Activated CD4-positive, alpha-beta T cell treated with anti-CD3 and anti-CD28 coated beads for 36 hours (primary cell): Measurements from ENCODE around the gene CCDC34. TPM values are rescaled to one million over a fixed set of nuclear protein-coding genes. Genes with fewer than 3 reads are reported as not detected.
"Not testable (repeated sequence)": the region's sequence is repeated elsewhere in the genome, so short reads cannot be mapped to it uniquely, and the experiment has no call there.

Experiments
- ATAC-seq: fragments of 200-7000 bp; cut with Tn5 transposase; one replicate; pipeline ENCODE4 v1.10.0; 2021; ENCODE audit warnings: mild to moderate bottlenecking, moderate library complexity
- CTCF ChIA-PET: fragments of 350-600 bp; sonication (Branson Sonifier 250); formaldehyde crosslinking; loops from one replicate; lab custom pipeline; 2021; ENCODE audit warnings: antibody characterized with exemption; lab: Charles Lee
- POLR2A ChIA-PET: fragments of 350-600 bp; sonication (Branson Sonifier 250); formaldehyde crosslinking; loops from one replicate; lab custom pipeline; 2021; ENCODE audit warnings: antibody characterized with exemption, inconsistent platforms; lab: Charles Lee
- DNase-seq: peaks from one replicate; pipeline ENCODE4 v3.0.0-alpha.2; 2020
- H3K27ac Mint-ChIP-seq: one replicate; pipeline ENCODE4 v1.8.0; 2021; ENCODE audit warnings: mixed read lengths
- H3K27me3 Mint-ChIP-seq: one replicate; pipeline ENCODE4 v1.8.0; 2021; ENCODE audit warnings: mixed read lengths
- H3K36me3 Mint-ChIP-seq: one replicate; pipeline ENCODE4 v1.8.0; 2021; ENCODE audit warnings: low read depth, mixed read lengths
- H3K4me1 Mint-ChIP-seq: one replicate; pipeline ENCODE4 v1.8.0; 2021; ENCODE audit warnings: mixed read lengths
- H3K4me3 Mint-ChIP-seq: one replicate; pipeline ENCODE4 v1.8.0; 2021; ENCODE audit warnings: mild to moderate bottlenecking, moderate library complexity, mixed read lengths
- H3K9me3 Mint-ChIP-seq: one replicate; pipeline ENCODE4 v1.8.0; 2021; ENCODE audit warnings: low read depth, mixed read lengths
- intact Hi-C, 2 experiments: fragments of 100-400 bp; cut with DNase I in 1 of 2; cut with micrococcal nuclease in 1 of 2; formaldehyde crosslinking; loops; one replicate each; pipeline versions ENCODE4 v1.14.2 to v1.15.1; 2022 to 2024; cut with DNase I, micrococcal nuclease
- total RNA-seq, 2 experiments: library from RNA; stranded (reverse); gene quantifications; one replicate each; pipeline ENCODE4 v1.2.3, GENCODE V29; 2021

Gene CCDC34
- total RNA-seq, 2 experiments from 2014 or later = 24.6 to 42.4 TPM

GRCh38 chr11:27331981-27332380, 31.0 kb downstream of the CCDC34 start:
- ChIA-PET POLR2A (no interaction called here), CTCF (no interaction called here)
- H3K4me1 Mint-ChIP-seq = no peaks in the 10 kb centered on the region
- intact Hi-C loops = no loop called here
- H3K27me3 Mint-ChIP-seq = no peaks in the 10 kb centered on the region
- DNase-seq (no peak), ATAC-seq (no peak)
- H3K4me3 Mint-ChIP-seq = no peak overlapping the region
- no peaks in the 10 kb centered on the region for H3K9me3 Mint-ChIP-seq
- H3K27ac Mint-ChIP-seq = no peak overlapping the region
- peaks cover 2% of the 10 kb centered on the region for H3K36me3 Mint-ChIP-seq

GRCh38 chr11:27330633-27331270, 32.3 kb downstream of the CCDC34 start:
- H3K4me3 Mint-ChIP-seq = no peak overlapping the region
- ATAC-seq (no peak), DNase-seq (no peak)
- POLR2A ChIA-PET = no interaction called here
- intact Hi-C loops = no loop called here
- H3K27ac Mint-ChIP-seq = no peak overlapping the region
- no peaks in the 10 kb centered on the region for H3K27me3 Mint-ChIP-seq
- peaks cover 2% of the 10 kb centered on the region for H3K36me3 Mint-ChIP-seq
- H3K4me1 Mint-ChIP-seq = no peaks in the 10 kb centered on the region
- CTCF ChIA-PET = no interaction called here
- no peaks in the 10 kb centered on the region for H3K9me3 Mint-ChIP-seq

- Mint-ChIP-seq H3K4me3 (no peak overlapping the region), H3K36me3 (peaks cover 2% of the 10 kb centered on the region), H3K27me3 (no peaks in the 10 kb centered on the region), H3K9me3 (no peaks in the 10 kb centered on the region), H3K27ac (no peak overlapping the region), H3K4me1 (no peaks in the 10 kb centered on the region)
- ATAC-seq (no peak), DNase-seq (no peak)
- ChIA-PET POLR2A (no interaction called here), CTCF (no interaction called here)
- intact Hi-C loops = no loop called here
Measured at GRCh38 chr11:27329867-27330632, 33.0 kb downstream of the CCDC34 start.

GRCh38 chr11:27328614-27329013, 34.4 kb downstream of the CCDC34 start:
- POLR2A ChIA-PET = no interaction called here

GRCh38 chr11:27327064-27327463, 36.0 kb downstream of the CCDC34 start:
- H3K27ac Mint-ChIP-seq, DNase-seq, H3K9me3 Mint-ChIP-seq, H3K4me3 Mint-ChIP-seq, H3K36me3 Mint-ChIP-seq, H3K4me1 Mint-ChIP-seq, CTCF ChIA-PET, POLR2A ChIA-PET, H3K27me3 Mint-ChIP-seq, ATAC-seq, intact Hi-C loops: not testable (repeated sequence)

More at GRCh38 chr11:27328614-27329013, 34.4 kb downstream of the CCDC34 start:
- intact Hi-C loops = no loop called here
- H3K9me3 Mint-ChIP-seq = no peaks in the 10 kb centered on the region
- no peaks in the 10 kb centered on the region for H3K4me1 Mint-ChIP-seq
- CTCF ChIA-PET = interaction anchor here (0.6 kb wide), 1 partner anchor 29 kb away, joined by 3 read pairs; no protein-coding TSS in a partner anchor
- no peak overlapping the region for H3K27ac Mint-ChIP-seq
- no peak overlapping the region for H3K4me3 Mint-ChIP-seq
- DNase-seq (no peak), ATAC-seq (no peak)
- peaks cover 2% of the 10 kb centered on the region for H3K36me3 Mint-ChIP-seq
- no peaks in the 10 kb centered on the region for H3K27me3 Mint-ChIP-seq

GRCh38 chr11:27322196-27322595, 40.8 kb downstream of the CCDC34 start:
- H3K9me3 Mint-ChIP-seq, POLR2A ChIA-PET, H3K27me3 Mint-ChIP-seq, intact Hi-C loops, H3K36me3 Mint-ChIP-seq, DNase-seq, H3K27ac Mint-ChIP-seq, H3K4me3 Mint-ChIP-seq, CTCF ChIA-PET, ATAC-seq: not testable (repeated sequence)
- peaks cover 13% of the 10 kb centered on the region for H3K4me1 Mint-ChIP-seq

- DNase-seq, ATAC-seq, H3K27me3 Mint-ChIP-seq, H3K4me3 Mint-ChIP-seq, H3K36me3 Mint-ChIP-seq, CTCF ChIA-PET, intact Hi-C loops, POLR2A ChIA-PET, H3K27ac Mint-ChIP-seq, H3K9me3 Mint-ChIP-seq: not testable (repeated sequence)
- H3K4me1 Mint-ChIP-seq = peaks cover 13% of the 10 kb centered on the region
Measured at GRCh38 chr11:27321340-27321739, 41.7 kb downstream of the CCDC34 start.

- no peak overlapping the region for H3K27ac Mint-ChIP-seq
- peak; percentile 16 for DNase-seq
- H3K4me3 Mint-ChIP-seq = no peak overlapping the region
- H3K4me1 Mint-ChIP-seq = peaks cover 13% of the 10 kb centered on the region
- intact Hi-C loops = loop anchor here (1.0 to 2.0 kb wide), 3 partner anchors 18 to 44 kb away; partner anchors contain the start of gene CCDC34 (in 1 of the 2)
- H3K9me3 Mint-ChIP-seq = no peaks in the 10 kb centered on the region
- H3K27me3 Mint-ChIP-seq = peaks cover 12% of the 10 kb centered on the region
- ChIA-PET CTCF (no interaction called here), POLR2A (no interaction called here)
- no peaks in the 10 kb centered on the region for H3K36me3 Mint-ChIP-seq
- ATAC-seq = peak; percentile 97
Measured at GRCh38 chr11:27319072-27319471, 43.9 kb downstream of the CCDC34 start.

GRCh38 chr11:27317751-27318150, 45.3 kb downstream of the CCDC34 start:
- Mint-ChIP-seq H3K27ac (no peak overlapping the region), H3K36me3 (no peaks in the 10 kb centered on the region), H3K4me1 (peaks cover 13% of the 10 kb centered on the region), H3K4me3 (no peak overlapping the region), H3K27me3 (peaks cover 16% of the 10 kb centered on the region), H3K9me3 (no peaks in the 10 kb centered on the region)
- DNase-seq (no peak), ATAC-seq (no peak)
- ChIA-PET POLR2A (no interaction called here), CTCF (no interaction called here)
- intact Hi-C loops = loop anchor here in 1 of 2 experiments (2.0 kb wide), 1 partner anchor 17 kb away; no protein-coding TSS in a partner anchor

GRCh38 chr11:27315836-27316235, 47.2 kb downstream of the CCDC34 start:
- Mint-ChIP-seq H3K27me3 (peaks cover 19% of the 10 kb centered on the region), H3K4me1 (peaks cover 13% of the 10 kb centered on the region), H3K27ac (no peak overlapping the region), H3K9me3 (no peaks in the 10 kb centered on the region), H3K36me3 (no peaks in the 10 kb centered on the region), H3K4me3 (no peak overlapping the region)
- CTCF ChIA-PET = interaction anchor here (1.3 to 1.8 kb wide), 2 partner anchors 10 to 184 kb away, joined by 4 to 5 read pairs; no protein-coding TSS in a partner anchor
- ATAC-seq (no peak), DNase-seq (no peak)
- POLR2A ChIA-PET = no interaction called here
- intact Hi-C loops = no loop called here

GRCh38 chr11:27313157-27313821, 49.7 kb downstream of the CCDC34 start:
- H3K9me3 Mint-ChIP-seq = no peaks in the 10 kb centered on the region
- DNase-seq (no peak), ATAC-seq (no peak)
- CTCF ChIA-PET = no interaction called here
- H3K4me1 Mint-ChIP-seq = peaks cover under 1% of the 10 kb centered on the region
- H3K27me3 Mint-ChIP-seq = peaks cover 16% of the 10 kb centered on the region
- no peak overlapping the region for H3K4me3 Mint-ChIP-seq
- no peaks in the 10 kb centered on the region for H3K36me3 Mint-ChIP-seq
- POLR2A ChIA-PET = no interaction called here
- intact Hi-C loops = no loop called here
- no peak overlapping the region for H3K27ac Mint-ChIP-seq
